Measurements from ENCODE around the gene BMPR1B.
"Not testable (repeated sequence)": the region's sequence is repeated elsewhere in the genome, so short reads cannot be mapped to it uniquely, and the experiment has no call there.

Gene BMPR1B

GRCh38 chr4:94833394-94833793 is 75.6 kb downstream of the BMPR1B start:
- no peak for DNase-seq (ENCODE audit: low spot score)

- DNase-seq (ENCODE audit: low spot score) = no peak
These were observed 76.7 kb downstream of the BMPR1B start for GRCh38 chr4:94834501-94834900.

DNA sequence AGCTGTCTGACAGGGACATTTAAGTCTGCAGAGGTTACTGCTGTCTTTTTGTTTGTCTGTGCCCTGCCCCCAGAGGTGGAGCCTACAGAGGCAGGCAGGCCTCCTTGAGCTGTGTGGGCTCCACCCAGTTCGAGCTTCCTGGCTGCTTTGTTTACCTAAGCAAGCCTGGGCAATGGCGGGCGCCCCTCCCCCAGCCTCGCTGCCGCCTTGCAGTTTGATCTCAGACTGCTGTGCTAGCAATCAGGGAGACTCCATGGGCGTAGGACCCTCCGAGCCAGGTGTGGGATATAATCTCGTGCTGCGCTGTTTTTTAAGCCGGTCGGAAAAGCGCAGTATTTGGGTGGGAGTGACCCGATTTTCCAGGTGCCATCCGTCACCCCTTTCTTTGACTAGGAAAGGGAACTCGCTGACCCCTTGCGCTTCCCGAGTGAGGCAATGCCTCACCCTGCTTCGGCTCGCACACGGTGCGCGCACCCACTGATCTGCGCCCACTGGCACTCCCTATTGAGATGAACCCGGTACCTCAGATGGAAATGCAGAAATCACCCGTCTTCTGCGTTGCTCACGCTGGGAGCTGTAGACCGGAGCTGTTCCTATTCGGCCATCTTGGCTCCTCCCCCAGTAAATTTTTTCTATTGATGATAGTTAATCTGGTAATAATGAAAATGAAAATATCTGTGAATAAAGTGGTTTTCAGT is 83.6 kb downstream of the BMPR1B start:
- DNase-seq (ENCODE audit: low spot score) = not testable (repeated sequence)

DNA sequence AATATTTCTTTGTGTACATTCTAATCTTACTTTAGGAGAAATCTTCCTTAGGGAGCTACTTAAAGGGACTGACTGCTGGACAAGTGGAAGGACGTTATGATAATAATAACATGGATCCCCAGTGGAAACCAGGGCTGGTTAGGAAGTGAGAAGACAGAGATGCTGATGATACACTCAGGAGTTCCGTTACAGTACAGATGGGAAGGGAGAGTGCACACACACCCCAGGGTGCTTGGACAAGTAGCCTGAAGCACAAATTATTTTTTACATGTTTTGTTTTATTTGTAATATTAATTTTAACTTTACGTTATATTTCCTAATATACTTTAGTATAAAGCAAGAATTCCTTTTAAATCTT is 84.1 kb downstream of the BMPR1B start:
- DNase-seq (ENCODE audit: low spot score) = no peak

GRCh38 chr4:94843216-94843615 is 85.5 kb downstream of the BMPR1B start:
- DNase-seq (ENCODE audit: low spot score) = no peak

GRCh38 chr4:94848326-94848725 is 90.6 kb downstream of the BMPR1B start:
- DNase-seq (ENCODE audit: low spot score) = no peak

- no peak for DNase-seq (ENCODE audit: low spot score)
These were observed 92.1 kb downstream of the BMPR1B start for GRCh38 chr4:94849901-94850300.

- DNase-seq (ENCODE audit: low spot score) = no peak
These were observed 94.9 kb downstream of the BMPR1B start for GRCh38 chr4:94852616-94853015.

DNA sequence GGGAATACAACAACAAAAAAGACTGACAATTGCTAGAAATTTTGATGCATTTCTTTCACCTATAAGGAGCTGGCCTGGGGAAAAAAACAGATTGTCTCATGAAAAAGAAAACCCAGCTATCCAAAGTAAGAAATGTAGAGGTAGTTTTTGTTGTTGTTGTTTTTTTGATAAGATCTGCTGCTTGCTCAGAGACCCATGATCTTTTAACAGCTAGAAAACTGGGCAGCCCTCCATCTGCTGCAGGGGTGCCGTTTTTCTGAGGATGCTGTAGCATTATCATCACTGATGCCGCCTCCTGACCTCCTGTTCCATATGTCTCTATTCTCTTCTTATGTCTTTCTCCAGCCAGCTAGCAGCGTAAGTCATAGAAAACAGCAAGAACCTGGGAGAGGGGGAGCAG is 98.3 kb downstream of the BMPR1B start:
- DNase-seq (ENCODE audit: low spot score) = no peak

DNA sequence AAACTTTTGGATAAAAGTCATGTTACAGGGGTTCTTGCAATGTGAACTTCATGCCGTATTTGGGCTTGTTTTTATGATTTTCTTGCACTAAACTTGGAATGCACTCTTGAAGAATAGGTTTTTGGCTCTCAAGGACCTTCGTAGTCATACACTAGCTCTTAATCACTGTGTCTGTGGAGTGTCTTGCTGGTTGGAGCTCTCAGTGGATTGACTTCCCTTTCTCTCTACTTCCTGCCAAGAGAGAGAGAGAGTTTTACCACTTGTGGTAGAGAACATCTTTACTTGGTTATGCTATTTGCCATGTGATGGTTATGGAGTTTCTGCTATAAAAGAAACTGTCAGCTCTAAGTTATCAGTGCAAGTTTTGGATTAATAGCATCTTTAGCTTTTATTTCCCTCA is 112.4 kb downstream of the BMPR1B start:
- no peak for DNase-seq (ENCODE audit: low spot score)

- DNase-seq (ENCODE audit: low spot score) = no peak
These were observed 114.0 kb downstream of the BMPR1B start for GRCh38 chr4:94871644-94872305.

DNA sequence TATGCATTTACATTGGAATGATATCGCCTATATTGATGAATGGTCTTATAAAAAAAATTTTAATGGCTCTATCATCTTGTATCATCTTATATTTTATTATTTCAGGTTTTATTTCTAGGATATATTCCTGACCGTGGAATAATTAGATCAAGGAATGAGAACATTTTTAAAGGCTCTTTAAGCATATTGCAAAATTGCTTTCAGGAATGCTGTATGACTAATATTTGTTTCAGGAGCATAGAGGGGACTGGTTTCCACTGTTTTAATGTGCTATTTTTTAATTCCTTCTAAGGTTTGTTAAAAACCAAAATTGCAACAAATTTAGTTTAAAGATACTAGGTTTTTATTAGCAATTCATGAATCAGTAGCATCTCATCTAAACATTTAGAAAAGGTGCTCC is 120.2 kb downstream of the BMPR1B start:
- DNase-seq (ENCODE audit: low spot score) = no peak

- DNase-seq (ENCODE audit: low spot score) = no peak
These were observed 123.2 kb downstream of the BMPR1B start for GRCh38 chr4:94880956-94881355.

DNA sequence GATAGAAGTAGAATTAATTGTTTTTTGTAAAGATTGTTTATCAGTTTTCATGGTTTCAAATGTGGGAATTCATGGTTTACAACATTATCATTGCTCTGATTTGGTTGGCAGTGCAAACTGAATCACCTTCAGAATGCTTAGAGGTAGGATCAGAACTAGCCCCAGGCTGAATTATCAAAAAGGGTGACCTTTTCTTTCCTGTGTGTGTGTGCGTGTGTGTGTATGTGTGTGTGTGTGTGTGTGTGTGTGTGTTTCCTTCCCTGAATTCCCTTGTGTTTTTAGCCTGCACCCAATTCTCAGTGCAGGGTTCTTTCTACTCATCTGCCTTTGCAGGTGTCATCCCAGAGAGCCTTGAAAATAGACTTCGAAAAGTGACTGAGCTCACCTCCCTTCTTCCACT is 125.0 kb downstream of the BMPR1B start:
- no peak for DNase-seq (ENCODE audit: low spot score)

DNA sequence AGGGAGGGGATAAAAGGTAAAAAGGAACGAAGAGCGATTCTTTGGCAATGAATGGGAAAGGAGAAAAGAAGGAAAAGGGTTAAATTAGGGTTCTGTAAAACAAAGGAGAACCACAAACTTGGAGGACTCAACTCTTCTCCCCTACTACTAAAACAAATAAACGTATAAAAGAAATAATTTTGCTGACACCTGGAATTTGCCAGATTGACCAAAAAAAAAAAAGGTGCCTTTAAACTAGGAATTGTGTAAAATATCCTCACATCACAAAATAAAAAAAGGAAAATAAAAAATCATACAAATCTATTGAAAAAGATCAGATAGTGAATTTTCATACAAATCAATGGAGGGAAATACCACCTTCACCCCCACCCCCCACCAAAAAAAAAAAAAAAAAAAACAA is 129.3 kb downstream of the BMPR1B start:
- no peak for DNase-seq (ENCODE audit: low spot score)

DNA sequence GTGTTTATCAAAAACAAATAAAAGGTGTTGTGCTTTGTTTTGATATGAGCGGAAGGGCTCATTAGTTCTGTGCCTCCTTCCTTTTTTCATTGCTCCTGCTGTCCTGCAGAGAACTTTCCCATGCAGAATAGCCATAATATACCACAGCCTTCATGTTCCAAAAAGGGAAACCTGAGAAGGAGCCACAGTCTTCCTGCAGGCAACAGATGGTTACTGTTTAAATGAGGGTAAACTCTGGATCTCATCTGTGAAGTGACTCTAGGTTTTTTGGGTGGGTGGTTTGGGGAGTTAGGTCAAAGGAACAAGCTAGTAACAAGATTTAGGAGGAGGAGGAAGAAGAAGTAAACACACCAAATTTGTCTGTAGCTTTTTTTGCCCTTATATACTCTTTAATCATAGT is 131.8 kb downstream of the BMPR1B start:
- no peak for DNase-seq (ENCODE audit: low spot score)

GRCh38 chr4:94889946-94890345 is 132.2 kb downstream of the BMPR1B start:
- DNase-seq (ENCODE audit: low spot score) = no peak

DNA sequence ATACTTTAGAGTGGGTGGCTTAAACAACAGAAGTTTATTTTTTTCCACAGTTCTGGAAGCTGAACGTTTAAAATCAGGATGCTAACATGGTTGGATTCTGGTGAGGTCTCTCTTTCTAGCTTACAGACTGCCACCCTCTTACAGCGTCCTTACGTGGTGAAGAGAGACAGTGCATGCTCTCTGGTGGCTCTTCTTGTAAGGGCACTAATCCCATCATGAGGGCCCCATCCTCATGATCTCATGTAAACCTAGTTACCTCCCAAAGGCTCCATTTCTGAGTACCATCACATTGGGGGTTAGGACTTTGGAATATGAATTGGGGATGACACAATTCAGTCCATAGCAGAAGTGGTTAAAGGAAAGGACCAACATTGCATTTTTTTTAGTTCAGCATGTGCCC is 132.8 kb downstream of the BMPR1B start:
- DNase-seq (ENCODE audit: low spot score) = no peak

- DNase-seq (ENCODE audit: low spot score) = no peak
These were observed 134.3 kb downstream of the BMPR1B start for GRCh38 chr4:94892051-94892450.

DNA sequence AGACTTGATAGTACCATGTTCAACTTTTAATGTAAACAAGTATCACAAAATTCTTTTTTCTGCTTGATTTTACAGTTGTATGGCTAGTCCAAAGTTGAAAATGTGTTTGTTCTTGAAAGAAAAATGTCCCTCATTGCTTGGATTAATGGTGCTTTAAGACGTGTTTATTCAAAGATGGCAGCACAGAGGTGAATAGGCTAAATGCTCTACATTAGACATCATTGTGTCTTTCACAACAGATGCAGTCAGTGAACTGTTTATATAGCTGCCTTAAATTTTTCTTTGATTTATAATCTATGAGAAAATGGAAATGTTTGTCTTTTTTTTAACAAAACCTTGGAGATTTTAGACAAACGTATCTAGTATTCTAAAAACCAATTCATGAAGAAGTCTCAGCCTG is 137.3 kb downstream of the BMPR1B start:
- no peak for DNase-seq (ENCODE audit: low spot score)

- DNase-seq (ENCODE audit: low spot score) = no peak
These were observed 139.3 kb downstream of the BMPR1B start for GRCh38 chr4:94897023-94897422.

GRCh38 chr4:94905511-94905910 is 147.8 kb downstream of the BMPR1B start:
- no peak for DNase-seq (ENCODE audit: low spot score)

DNA sequence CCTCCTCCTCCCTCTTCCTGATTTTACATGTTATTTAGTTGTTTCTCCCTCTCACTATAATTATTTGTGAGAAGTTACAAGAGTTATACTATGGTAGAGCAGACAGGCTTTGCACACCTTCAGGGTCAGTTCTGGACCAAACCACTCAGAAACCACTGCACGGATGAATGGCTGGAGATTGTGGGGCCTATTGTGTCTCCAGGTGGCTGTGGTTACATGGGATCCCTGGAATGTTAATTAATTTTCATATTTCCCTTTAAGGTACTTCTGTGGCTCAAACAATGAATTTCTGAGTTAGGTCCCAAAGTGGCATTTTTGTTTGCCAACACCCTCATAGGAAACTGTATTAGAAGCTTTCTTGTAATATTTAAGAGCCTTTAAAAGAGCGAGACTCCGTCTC is 151.9 kb downstream of the BMPR1B start:
- DNase-seq (ENCODE audit: low spot score) = no peak

GRCh38 chr4:94911106-94911505 is 153.4 kb downstream of the BMPR1B start:
- DNase-seq (ENCODE audit: low spot score) = no peak

Data from CD4-positive, alpha-beta T cell treated with Interleukin-15 for 4 hours (primary cell).